Astrocyte (in vitro differentiated cells and primary cell): ENCODE data around the gene ASCL1. TPM values are rescaled to one million over a fixed set of nuclear protein-coding genes. Genes with fewer than 3 reads are reported as not detected.

Source experiments
- DNase-seq: peaks from one replicate; pipeline ENCODE4 v3.0.0-alpha.2; 2010; ENCODE audit warnings: low read depth
- FAIRE-seq: peaks from 2 replicates; lab custom pipeline; 2011; peaks lifted over from hg19 to GRCh38; lab: Jason Lieb, UNC
- H2AFZ ChIP-seq: 2 replicates; pipeline ENCODE4 v1.6.0; 2012; ENCODE audit warnings: low read depth, low read length, inconsistent platforms
- H3K27ac ChIP-seq: 2 replicates; pipeline ENCODE4 v1.5.1; 2011; ENCODE audit warnings: low read depth, low read length, inconsistent platforms
- H3K27me3 ChIP-seq: 2 replicates; pipeline ENCODE4 v1.6.0; 2011; ENCODE audit warnings: low read length, inconsistent platforms; ENCODE audit not compliant: insufficient read depth
- H3K36me3 ChIP-seq: 2 replicates; pipeline ENCODE4 v1.5.1; 2011; ENCODE audit warnings: low read length, inconsistent platforms; ENCODE audit not compliant: insufficient read depth
- H3K4me1 ChIP-seq: 2 replicates; pipeline ENCODE4 v1.5.1; 2011; ENCODE audit warnings: low read length, inconsistent platforms; ENCODE audit not compliant: insufficient read depth
- H3K4me2 ChIP-seq: 2 replicates; pipeline ENCODE4 v1.6.0; 2012; ENCODE audit warnings: low read length, inconsistent platforms
- H3K4me3 ChIP-seq: 2 replicates; pipeline ENCODE4 v1.5.1; 2011; ENCODE audit warnings: low read depth, mild to moderate bottlenecking, low read length, inconsistent platforms; ENCODE audit not compliant: insufficient read depth
- H3K79me2 ChIP-seq: 2 replicates; pipeline ENCODE4 v1.6.0; 2012; ENCODE audit warnings: mild to moderate bottlenecking, low read length, inconsistent platforms; ENCODE audit not compliant: insufficient read depth
- H3K9ac ChIP-seq: 2 replicates; pipeline ENCODE4 v1.6.0; 2012; ENCODE audit warnings: mild to moderate bottlenecking, low read length, inconsistent platforms
- H3K9me3 ChIP-seq: 2 replicates; pipeline ENCODE4 v1.5.1; 2012; ENCODE audit warnings: low read depth, mild to moderate bottlenecking, low read length, inconsistent platforms; ENCODE audit not compliant: insufficient read depth
- H4K20me1 ChIP-seq: 2 replicates; pipeline ENCODE4 v1.6.0; 2012; ENCODE audit warnings: low read length, inconsistent platforms; ENCODE audit not compliant: insufficient read depth
- H3K27ac Mint-ChIP-seq: one replicate; pipeline ENCODE4 v1.8.0; 2021; ENCODE audit warnings: mild to moderate bottlenecking, mixed read lengths; ENCODE audit not compliant: unreplicated experiment
- H3K27me3 Mint-ChIP-seq: one replicate; pipeline ENCODE4 v1.8.0; 2021; ENCODE audit warnings: low read depth, mixed read lengths; ENCODE audit not compliant: unreplicated experiment
- H3K36me3 Mint-ChIP-seq: one replicate; pipeline ENCODE4 v1.8.0; 2021; ENCODE audit warnings: low read depth, mixed read lengths; ENCODE audit not compliant: unreplicated experiment
- H3K4me1 Mint-ChIP-seq: one replicate; pipeline ENCODE4 v1.8.0; 2021; ENCODE audit warnings: low read depth, mixed read lengths; ENCODE audit not compliant: unreplicated experiment
- H3K4me3 Mint-ChIP-seq: one replicate; pipeline ENCODE4 v1.8.0; 2021; ENCODE audit warnings: mild to moderate bottlenecking, moderate library complexity, mixed read lengths; ENCODE audit not compliant: unreplicated experiment
- H3K9me3 Mint-ChIP-seq: one replicate; pipeline ENCODE4 v1.8.0; 2021; ENCODE audit warnings: mild to moderate bottlenecking, mixed read lengths; ENCODE audit not compliant: unreplicated experiment
- EZH2 ChIP-seq: IDR thresholded peaks from 2 replicates; pipeline ENCODE4 v1.6.1; 2012; ENCODE audit warnings: mild to moderate bottlenecking, low read length, inconsistent platforms; ENCODE audit not compliant: insufficient read depth
- total RNA-seq: library from RNA; stranded (reverse); gene quantifications from 2 replicates; pipeline ENCODE4 v1.2.1, GENCODE V29; 2021
- TF ChIP-seq, protein P1 (sequence below): IDR thresholded peaks from 2 replicates; pipeline ENCODE4 v1.5.1; 2011; ENCODE audit warnings: low read depth, mild to moderate bottlenecking, inconsistent platforms, low read length, moderate library complexity; ENCODE audit not compliant: insufficient read depth

Gene ASCL1
- total RNA-seq, 1 donor from 2014 or later = not detected

DNA sequence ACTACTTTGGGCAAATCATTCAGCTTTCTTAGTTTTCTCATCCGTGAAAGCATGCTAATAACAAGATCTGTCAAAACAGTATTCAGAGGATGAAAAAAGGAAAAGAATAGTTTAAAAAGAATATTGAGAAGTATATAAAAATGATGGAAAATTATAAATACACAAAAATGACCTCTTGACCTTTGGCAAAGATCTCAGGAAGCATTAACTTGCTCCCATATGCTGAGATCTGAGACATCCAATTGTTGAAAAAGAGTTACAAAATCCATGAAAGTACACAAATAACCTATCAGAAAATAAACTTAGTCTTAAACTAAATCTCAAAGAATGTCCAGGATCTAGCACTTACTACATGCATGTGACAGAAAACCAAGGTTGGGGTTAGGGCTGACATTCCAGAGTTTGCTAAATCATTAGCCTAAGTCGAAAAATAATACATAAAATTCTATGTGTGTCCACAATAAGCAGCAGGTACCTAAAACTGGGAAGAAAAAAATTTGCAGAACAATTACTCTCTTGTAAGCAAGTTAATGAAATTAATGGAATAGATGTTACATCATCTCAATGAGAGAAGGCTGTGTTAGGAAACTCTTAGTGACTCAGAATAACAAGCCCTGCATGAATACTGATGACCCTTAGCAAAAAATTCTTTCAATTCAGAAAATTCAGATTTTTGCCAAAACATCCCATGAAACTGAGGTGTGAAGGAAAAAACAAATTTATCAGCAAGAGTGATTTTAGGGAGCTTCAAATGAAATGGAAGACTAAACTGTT is 43.8 kb upstream of the ASCL1 start:
- Mint-ChIP-seq H3K4me3 (no peak overlapping the region), H3K27me3 (peaks cover 25% of the 10 kb centered on the region), H3K36me3 (no peaks in the 10 kb centered on the region), H3K27ac (no peak overlapping the region), H3K9me3 (no peaks in the 10 kb centered on the region), H3K4me1 (no peaks in the 10 kb centered on the region)
- H3K27ac ChIP-seq = no peak overlapping the region
- H3K9ac ChIP-seq = no peak overlapping the region
- H3K4me1 ChIP-seq = no peaks in the 10 kb centered on the region
- H3K9me3 ChIP-seq = no peaks in the 10 kb centered on the region
- H3K4me3 ChIP-seq = no peak overlapping the region
- DNase-seq (no peak), FAIRE-seq (no peak)
- H4K20me1 ChIP-seq = no peaks in the 10 kb centered on the region
- TF ChIP-seq, protein P1, sequence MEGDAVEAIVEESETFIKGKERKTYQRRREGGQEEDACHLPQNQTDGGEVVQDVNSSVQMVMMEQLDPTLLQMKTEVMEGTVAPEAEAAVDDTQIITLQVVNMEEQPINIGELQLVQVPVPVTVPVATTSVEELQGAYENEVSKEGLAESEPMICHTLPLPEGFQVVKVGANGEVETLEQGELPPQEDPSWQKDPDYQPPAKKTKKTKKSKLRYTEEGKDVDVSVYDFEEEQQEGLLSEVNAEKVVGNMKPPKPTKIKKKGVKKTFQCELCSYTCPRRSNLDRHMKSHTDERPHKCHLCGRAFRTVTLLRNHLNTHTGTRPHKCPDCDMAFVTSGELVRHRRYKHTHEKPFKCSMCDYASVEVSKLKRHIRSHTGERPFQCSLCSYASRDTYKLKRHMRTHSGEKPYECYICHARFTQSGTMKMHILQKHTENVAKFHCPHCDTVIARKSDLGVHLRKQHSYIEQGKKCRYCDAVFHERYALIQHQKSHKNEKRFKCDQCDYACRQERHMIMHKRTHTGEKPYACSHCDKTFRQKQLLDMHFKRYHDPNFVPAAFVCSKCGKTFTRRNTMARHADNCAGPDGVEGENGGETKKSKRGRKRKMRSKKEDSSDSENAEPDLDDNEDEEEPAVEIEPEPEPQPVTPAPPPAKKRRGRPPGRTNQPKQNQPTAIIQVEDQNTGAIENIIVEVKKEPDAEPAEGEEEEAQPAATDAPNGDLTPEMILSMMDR = no peak
- no peak for TF ChIP-seq EZH2
- no peaks in the 10 kb centered on the region for H3K36me3 ChIP-seq
- no peaks in the 10 kb centered on the region for H3K79me2 ChIP-seq
- no peak overlapping the region for H2AFZ ChIP-seq
- H3K4me2 ChIP-seq = no peak overlapping the region
- H3K27me3 ChIP-seq = no peaks in the 10 kb centered on the region

DNA sequence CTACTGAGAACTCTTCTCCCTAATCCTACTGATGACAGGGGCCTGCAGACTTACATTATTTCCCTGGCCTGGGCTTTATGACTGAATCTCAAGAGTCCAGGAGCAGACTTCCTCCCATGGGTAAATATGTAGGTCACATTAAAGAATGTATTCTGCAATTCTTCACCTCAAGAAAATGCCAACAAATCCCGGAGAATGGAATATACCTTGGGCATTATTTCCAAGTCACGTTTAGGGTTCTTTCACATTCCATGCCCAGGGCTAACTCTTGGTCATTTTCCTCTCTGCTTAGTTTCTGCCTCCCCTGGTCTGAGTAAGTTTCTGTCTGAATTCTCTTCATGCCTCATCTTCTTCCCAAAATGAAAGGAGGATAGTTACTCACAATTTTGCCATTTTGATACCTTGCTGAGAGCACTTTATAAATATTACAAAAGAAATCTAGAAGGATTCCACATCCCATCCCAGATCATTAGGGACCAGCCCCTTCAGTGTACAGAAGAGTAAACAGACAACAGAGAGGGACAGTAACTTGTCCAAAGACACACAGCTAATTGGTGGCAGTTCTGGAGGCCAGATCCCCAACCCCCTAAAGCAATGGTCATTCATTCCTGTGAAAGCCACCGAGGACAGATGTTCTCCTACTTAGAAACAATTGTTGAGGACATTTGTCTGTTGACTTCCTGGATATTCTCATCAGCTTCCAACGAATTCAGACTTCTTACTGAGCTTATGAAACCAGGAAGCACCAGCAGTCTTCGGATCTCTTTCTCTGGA is 41.0 kb upstream of the ASCL1 start:
- Histone ChIP-seq H3K27ac (no peak overlapping the region), H3K79me2 (no peaks in the 10 kb centered on the region), H3K4me1 (no peaks in the 10 kb centered on the region), H3K36me3 (no peaks in the 10 kb centered on the region), H3K4me3 (no peak overlapping the region), H3K9me3 (no peaks in the 10 kb centered on the region), H4K20me1 (no peaks in the 10 kb centered on the region), H2AFZ (no peak overlapping the region), H3K9ac (no peak overlapping the region), H3K27me3 (no peaks in the 10 kb centered on the region), H3K4me2 (no peak overlapping the region)
- Mint-ChIP-seq H3K36me3 (no peaks in the 10 kb centered on the region), H3K27me3 (peaks cover 23% of the 10 kb centered on the region), H3K4me1 (no peaks in the 10 kb centered on the region), H3K27ac (no peak overlapping the region), H3K4me3 (no peak overlapping the region), H3K9me3 (no peaks in the 10 kb centered on the region)
- no peak for TF ChIP-seq EZH2
- TF ChIP-seq, protein P1 = no peak
- no peak for DNase-seq
- FAIRE-seq = no peak
